Activated T-cell treated with anti-CD3 and anti-CD28 coated beads, Interleukin-2, amount 50 U/mL, for 24 hours (primary cell): ENCODE data around the gene SAFB.

Experiments used
- DNase-seq: peaks from one replicate; pipeline ENCODE4 v3.0.0-alpha.2; 2020
- H3K27ac Mint-ChIP-seq: 2 replicates; pipeline ENCODE4 v1.8.0; 2020; ENCODE audit warnings: mild to moderate bottlenecking, mixed read lengths
- H3K27me3 Mint-ChIP-seq: 2 replicates; pipeline ENCODE4 v1.8.0; 2020; ENCODE audit warnings: mixed read lengths
- H3K36me3 Mint-ChIP-seq: 2 replicates; pipeline ENCODE4 v1.8.0; 2020; ENCODE audit warnings: low read depth, mixed read lengths
- H3K4me1 Mint-ChIP-seq: 2 replicates; pipeline ENCODE4 v1.8.0; 2020; ENCODE audit warnings: low read depth, mixed read lengths
- H3K4me3 Mint-ChIP-seq: 2 replicates; pipeline ENCODE4 v1.8.0; 2020; ENCODE audit warnings: mild to moderate bottlenecking, moderate library complexity, mixed read lengths
- H3K9me3 Mint-ChIP-seq: 2 replicates; pipeline ENCODE4 v1.8.0; 2020; ENCODE audit warnings: mixed read lengths

Gene SAFB

GRCh38 chr19:5711025-5711424 lies 88.1 kb downstream of the SAFB start:
- Mint-ChIP-seq H3K27me3 (no peaks in the 10 kb centered on the region), H3K36me3 (peaks cover 90% of the 10 kb centered on the region), H3K4me3 (no peak overlapping the region), H3K4me1 (peaks cover 7% of the 10 kb centered on the region), H3K27ac (no peak overlapping the region), H3K9me3 (no peaks in the 10 kb centered on the region)
- DNase-seq: no peak

- no peaks in the 10 kb centered on the region for H3K27me3 Mint-ChIP-seq
- H3K4me3 Mint-ChIP-seq: no peak overlapping the region
- H3K9me3 Mint-ChIP-seq: no peaks in the 10 kb centered on the region
- DNase-seq: no peak
- peaks cover 89% of the 10 kb centered on the region for H3K36me3 Mint-ChIP-seq
- H3K4me1 Mint-ChIP-seq: peaks cover 13% of the 10 kb centered on the region
- no peak overlapping the region for H3K27ac Mint-ChIP-seq
Measured at GRCh38 chr19:5711713-5712161, 88.9 kb downstream of the SAFB start.

- no peak for DNase-seq
- H3K4me3 Mint-ChIP-seq: no peak overlapping the region
- H3K27ac Mint-ChIP-seq: no peak overlapping the region
- H3K36me3 Mint-ChIP-seq: peaks cover 90% of the 10 kb centered on the region
- H3K4me1 Mint-ChIP-seq: peaks cover 26% of the 10 kb centered on the region
- H3K9me3 Mint-ChIP-seq: no peaks in the 10 kb centered on the region
- H3K27me3 Mint-ChIP-seq: no peaks in the 10 kb centered on the region
Measured at GRCh38 chr19:5713228-5713627, 90.3 kb downstream of the SAFB start.

- DNase-seq: no peak
- Mint-ChIP-seq H3K36me3 (peaks cover 91% of the 10 kb centered on the region), H3K27me3 (no peaks in the 10 kb centered on the region), H3K27ac (no peak overlapping the region), H3K9me3 (no peaks in the 10 kb centered on the region), H3K4me1 (peaks cover 30% of the 10 kb centered on the region), H3K4me3 (no peak overlapping the region)
Measured at GRCh38 chr19:5714816-5715215, 91.9 kb downstream of the SAFB start.

GRCh38 chr19:5717215-5717935 lies 94.5 kb downstream of the SAFB start:
- no peaks in the 10 kb centered on the region for H3K9me3 Mint-ChIP-seq
- peaks cover 68% of the 10 kb centered on the region for H3K36me3 Mint-ChIP-seq
- H3K27ac Mint-ChIP-seq: peak overlapping the region; percentile 100
- H3K27me3 Mint-ChIP-seq: no peaks in the 10 kb centered on the region
- DNase-seq: no peak
- H3K4me3 Mint-ChIP-seq: peak overlapping the region; percentile 97
- H3K4me1 Mint-ChIP-seq: peaks cover 35% of the 10 kb centered on the region
